H9 (cell line): Measurements from ENCODE around the gene PRR36. TPM values are rescaled to one million over a fixed set of nuclear protein-coding genes. Genes with fewer than 3 reads are reported as not detected.

Source experiments
- DNase-seq: peaks from one replicate; pipeline ENCODE4 v3.0.0-alpha.2; 2017
- H2AFZ ChIP-seq: one replicate; pipeline ENCODE4 v1.6.1; 2013; ENCODE audit warnings: mild to moderate bottlenecking, low read length, control low read depth, moderate library complexity
- H2AK5ac ChIP-seq: 2 replicates; pipeline ENCODE4 v1.6.1; 2013; ENCODE audit warnings: low read length, control low read depth, mixed read lengths; ENCODE audit not compliant: insufficient read length
- H2BK120ac ChIP-seq: one replicate; pipeline ENCODE4 v1.6.1; 2013; ENCODE audit warnings: low read depth, mild to moderate bottlenecking, low read length, control low read depth, inconsistent platforms; ENCODE audit not compliant: poor library complexity, severe bottlenecking
- H2BK12ac ChIP-seq: 2 replicates; pipeline ENCODE4 v1.6.1; 2013; ENCODE audit warnings: low read length, control low read depth, mixed read lengths, low read depth; ENCODE audit not compliant: insufficient read length
- H2BK15ac ChIP-seq: 2 replicates; pipeline ENCODE4 v1.6.1; 2013; ENCODE audit warnings: low read depth, low read length, control low read depth
- H2BK20ac ChIP-seq: one replicate; pipeline ENCODE4 v1.6.1; 2013; ENCODE audit warnings: low read depth, mild to moderate bottlenecking, low read length, control low read depth, inconsistent platforms; ENCODE audit not compliant: poor library complexity, severe bottlenecking
- H2BK5ac ChIP-seq: 2 replicates; pipeline ENCODE4 v1.6.1; 2013; ENCODE audit warnings: low read length, control low read depth, mixed read lengths; ENCODE audit not compliant: insufficient read length
- H3K14ac ChIP-seq: 2 replicates; pipeline ENCODE4 v1.6.1; 2013; ENCODE audit warnings: low read length, control low read depth; ENCODE audit not compliant: insufficient read depth
- H3K18ac ChIP-seq: 2 replicates; pipeline ENCODE4 v1.6.1; 2013; ENCODE audit warnings: low read depth, mild to moderate bottlenecking, mixed read lengths, low read length, control low read depth; ENCODE audit not compliant: insufficient read length
- H3K23ac ChIP-seq: 2 replicates; pipeline ENCODE4 v1.6.1; 2013; ENCODE audit warnings: low read length, control low read depth, mixed read lengths, low read depth; ENCODE audit not compliant: insufficient read length
- H3K23me2 ChIP-seq: 2 replicates; pipeline ENCODE4 v1.6.1; 2013; ENCODE audit warnings: low read depth, mild to moderate bottlenecking, mixed read lengths, low read length, control low read depth; ENCODE audit not compliant: insufficient read length, poor library complexity, severe bottlenecking
- H3K27ac ChIP-seq: 2 replicates; pipeline ENCODE4 v1.5.1; 2013; ENCODE audit warnings: low read length, control low read depth, mixed read lengths, low read depth; ENCODE audit not compliant: insufficient read length
- H3K27me3 ChIP-seq: 2 replicates; pipeline ENCODE4 v1.6.1; 2013; ENCODE audit warnings: low read length, control low read depth, inconsistent platforms; ENCODE audit not compliant: insufficient read depth
- H3K4ac ChIP-seq: 2 replicates; pipeline ENCODE4 v1.6.1; 2013; ENCODE audit warnings: low read depth, mild to moderate bottlenecking, control low read depth, inconsistent platforms, low read length, moderate library complexity
- H3K4me1 ChIP-seq: 2 replicates; pipeline ENCODE4 v1.6.1; 2013; ENCODE audit warnings: low read length, control low read depth, inconsistent platforms; ENCODE audit not compliant: insufficient read depth
- H3K4me2 ChIP-seq: 2 replicates; pipeline ENCODE4 v1.6.1; 2013; ENCODE audit warnings: low read length, control low read depth, mixed read lengths; ENCODE audit not compliant: insufficient read length, insufficient read depth
- H3K56ac ChIP-seq: 2 replicates; pipeline ENCODE4 v1.6.1; 2013; ENCODE audit warnings: low read depth, mild to moderate bottlenecking, mixed read lengths, low read length, control low read depth; ENCODE audit not compliant: insufficient read length
- H3K79me1 ChIP-seq: 2 replicates; pipeline ENCODE4 v1.6.1; 2013; ENCODE audit warnings: low read depth, mild to moderate bottlenecking, moderate library complexity, low read length, control low read depth, inconsistent platforms; ENCODE audit not compliant: insufficient read depth, poor library complexity, severe bottlenecking
- H3K79me2 ChIP-seq: 2 replicates; pipeline ENCODE4 v1.6.1; 2013; ENCODE audit warnings: low read length, control low read depth, inconsistent platforms; ENCODE audit not compliant: insufficient read depth
- H3K9ac ChIP-seq: 2 replicates; pipeline ENCODE4 v1.6.1; 2013; ENCODE audit warnings: low read length, control low read depth, mixed read lengths; ENCODE audit not compliant: insufficient read length; ENCODE audit errors: extremely low read depth
- H3K9me3 ChIP-seq: one replicate; pipeline ENCODE4 v1.6.1; 2013; ENCODE audit warnings: low read depth, low read length, inconsistent platforms; ENCODE audit not compliant: control insufficient read depth
- H3T11ph ChIP-seq: one replicate; pipeline ENCODE4 v1.6.1; 2013; ENCODE audit warnings: mild to moderate bottlenecking, low read length, control low read depth, inconsistent platforms
- H4K20me1 ChIP-seq: one replicate; pipeline ENCODE4 v1.6.1; 2013; ENCODE audit not compliant: control insufficient read depth, insufficient read length, insufficient read depth
- H4K5ac ChIP-seq: 2 replicates; pipeline ENCODE4 v1.6.1; 2013; ENCODE audit warnings: low read depth, mild to moderate bottlenecking, mixed read lengths, low read length, control low read depth; ENCODE audit not compliant: insufficient read length
- H4K8ac ChIP-seq: replicated peaks from 2 replicates; pipeline ENCODE4 v1.6.1; 2013; ENCODE audit warnings: low read length, control low read depth, mixed read lengths, low read depth; ENCODE audit not compliant: insufficient read length
- H4K91ac ChIP-seq: 2 replicates; pipeline ENCODE4 v1.6.1; 2013; ENCODE audit warnings: low read depth, mild to moderate bottlenecking, moderate library complexity, mixed read lengths, low read length, control low read depth; ENCODE audit not compliant: insufficient read length
- H3K27ac Mint-ChIP-seq, 3 experiments: 2 replicates in 2 of 3; 3 replicates in 1 of 3; pipeline ENCODE4 v1.8.0; 2020 to 2021; ENCODE audit warnings: mixed read lengths in 3 of 3, mild to moderate bottlenecking in 1 of 3, moderate library complexity in 1 of 3
- H3K27me3 Mint-ChIP-seq: 2 replicates; pipeline ENCODE4 v1.8.0; 2021; ENCODE audit warnings: low read depth, mild to moderate bottlenecking, moderate library complexity, mixed read lengths
- H3K36me3 Mint-ChIP-seq, 3 experiments: 2 replicates in 2 of 3; 3 replicates in 1 of 3; pipeline ENCODE4 v1.8.0; 2020 to 2021; ENCODE audit warnings: low read depth in 3 of 3, mixed read lengths in 3 of 3; ENCODE audit not compliant: insufficient read depth in 1 of 3
- H3K4me1 Mint-ChIP-seq, 2 experiments: 2 replicates each; pipeline ENCODE4 v1.8.0; 2020; ENCODE audit warnings: mixed read lengths in 2 of 2
- H3K4me3 Mint-ChIP-seq, 2 experiments: 2 replicates in 1 of 2; 3 replicates in 1 of 2; pipeline ENCODE4 v1.8.0; 2020 to 2021; ENCODE audit warnings: mild to moderate bottlenecking in 2 of 2, mixed read lengths in 2 of 2, moderate library complexity in 1 of 2
- H3K9me3 Mint-ChIP-seq, 2 experiments: 2 replicates in 1 of 2; 3 replicates in 1 of 2; pipeline ENCODE4 v1.8.0; 2020; ENCODE audit warnings: mild to moderate bottlenecking in 2 of 2, mixed read lengths in 2 of 2, moderate library complexity in 1 of 2
- CTCF ChIP-seq: fragments of 200-600 bp; sonication (generic); conservative IDR thresholded peaks from 3 replicates; pipeline ENCODE4 v1.8.0; 2021; ENCODE audit warnings: antibody characterized with exemption, mild to moderate bottlenecking
- WGBS: extraction: QIAGEN DNeasy Blood & Tissue Kit; methylation state at CpG from one replicate; pipeline ENCODE4 v1.1.7; 2013; ENCODE audit warnings: missing lambda C conversion rate, low lambda C conversion rate, mixed read lengths; ENCODE audit not compliant: insufficient read length; ENCODE audit errors: extremely low coverage; 5-methylcytosine and 5-hydroxymethylcytosine counted together
- total RNA-seq: library from RNA; stranded (reverse); gene quantifications from 2 replicates; pipeline ENCODE4 v1.2.1, GENCODE V29; 2021

Gene PRR36
- total RNA-seq, 1 experiment from 2014 or later = 20.4 TPM

- H2AFZ ChIP-seq = no peak overlapping the region
- no peaks in the 10 kb centered on the region for H3K9me3 ChIP-seq
- no peaks in the 10 kb centered on the region for H3K27me3 ChIP-seq
- no peaks in the 10 kb centered on the region; a peak in 2 of 5 replicates for H3K9me3 Mint-ChIP-seq
- no peak overlapping the region for H3K14ac ChIP-seq
- no CpG with 5 or more reads among the region's 21 CpGs for WGBS
- H3K4me1 ChIP-seq = 0 out of 2 replicates have a peak, but pooled peaks cover 4% of the 10 kb centered on the region
- H2BK12ac ChIP-seq = no peak overlapping the region
- no peak overlapping the region for H2BK20ac ChIP-seq
- no peak overlapping the region for H3K4ac ChIP-seq
- peaks cover 9 to 11% of the 10 kb centered on the region in 2 experiments for H3K4me1 Mint-ChIP-seq
- H3K27me3 Mint-ChIP-seq = peaks cover 9% of the 10 kb centered on the region
- no peak overlapping the region for H3K56ac ChIP-seq
- H3K36me3 Mint-ChIP-seq = peaks cover 20 to 38% (median 36%) of the 10 kb centered on the region in 3 experiments
- H2BK5ac ChIP-seq = no peak overlapping the region
- no peak overlapping the region for H4K5ac ChIP-seq
- H3K27ac ChIP-seq = no peak overlapping the region
- no peaks in the 10 kb centered on the region for H4K20me1 ChIP-seq
- no peak overlapping the region for H3K18ac ChIP-seq
- no peak overlapping the region for H3K4me3 Mint-ChIP-seq
- H3K9ac ChIP-seq = no peak overlapping the region
- no peak overlapping the region for H2AK5ac ChIP-seq
- no peak overlapping the region for H3K4me2 ChIP-seq
- H3K27ac Mint-ChIP-seq = no peak overlapping the region
- H3K23me2 ChIP-seq = peaks cover 5% of the 10 kb centered on the region
- H2BK15ac ChIP-seq = no peak overlapping the region
- DNase-seq = no peak
- H2BK120ac ChIP-seq = no peak overlapping the region
- H3K79me2 ChIP-seq = peaks cover 6% of the 10 kb centered on the region; the same call in 1 of the 2 replicates
- H3K79me1 ChIP-seq = no peaks in the 10 kb centered on the region
- no peak overlapping the region for H3K23ac ChIP-seq
- H3T11ph ChIP-seq = no peak overlapping the region
- no peak overlapping the region for H4K91ac ChIP-seq
- TF ChIP-seq CTCF = no peak
- H4K8ac ChIP-seq = no peak overlapping the region
These were observed 35.4 kb upstream of the PRR36 start for GRCh38 chr19:7909471-7910067.
